Activated B cell treated with CpG ODN at 0.5 μM for 24 hours (primary cell): ENCODE data around the gene FOLR2. TPM values are rescaled to one million over a fixed set of nuclear protein-coding genes. Genes with fewer than 3 reads are reported as not detected.

ENCODE experiments used
- ATAC-seq: fragments of 200-7000 bp; cut with Tn5 transposase; one replicate; pipeline ENCODE4 v1.10.0; 2021; ENCODE audit warnings: low read depth, mild to moderate bottlenecking, moderate library complexity
- CTCF ChIA-PET: fragments of 350-600 bp; sonication (Branson Sonifier 250); formaldehyde crosslinking; loops from one replicate; lab custom pipeline; 2021; ENCODE audit warnings: antibody characterized with exemption; lab: Charles Lee
- POLR2A ChIA-PET: fragments of 350-600 bp; sonication (Branson Sonifier 250); formaldehyde crosslinking; loops from one replicate; lab custom pipeline; 2021; ENCODE audit warnings: antibody characterized with exemption; lab: Charles Lee
- DNase-seq: peaks from one replicate; pipeline ENCODE4 v3.0.0; 2022
- H3K27ac Mint-ChIP-seq: one replicate; pipeline ENCODE4 v1.8.0; 2020; ENCODE audit warnings: mixed read lengths
- H3K27me3 Mint-ChIP-seq: one replicate; pipeline ENCODE4 v1.8.0; 2021; ENCODE audit warnings: mixed read lengths
- H3K36me3 Mint-ChIP-seq: one replicate; pipeline ENCODE4 v1.8.0; 2021; ENCODE audit warnings: low read depth, mixed read lengths
- H3K4me1 Mint-ChIP-seq: one replicate; pipeline ENCODE4 v1.8.0; 2021; ENCODE audit warnings: mixed read lengths
- H3K4me3 Mint-ChIP-seq: one replicate; pipeline ENCODE4 v1.8.0; 2020; ENCODE audit warnings: mild to moderate bottlenecking, mixed read lengths
- H3K9me3 Mint-ChIP-seq: one replicate; pipeline ENCODE4 v1.8.0; 2020; ENCODE audit warnings: mixed read lengths
- CTCF ChIP-seq: fragments of 200-600 bp; IDR thresholded peaks from one replicate; pipeline ENCODE4 v1.8.0; 2022; ENCODE audit warnings: antibody characterized with exemption, mild to moderate bottlenecking
- intact Hi-C: fragments of 100-400 bp; cut with micrococcal nuclease; formaldehyde crosslinking; loops from one replicate; pipeline ENCODE4 v1.15.1; 2024
- total RNA-seq: library from RNA; stranded (reverse); gene quantifications from 2 replicates; pipeline ENCODE4 v1.2.3, GENCODE V29; 2022

FOLR2 gene
- total RNA-seq, 1 donor from 2014 or later = 0.67 TPM

GRCh38 chr11:72243173-72244059, 26.8 kb downstream of the FOLR2 start:
- Mint-ChIP-seq H3K4me3 (no peak overlapping the region), H3K27me3 (peaks cover 43% of the 10 kb centered on the region), H3K36me3 (no peaks in the 10 kb centered on the region), H3K9me3 (no peaks in the 10 kb centered on the region), H3K4me1 (peaks cover 34% of the 10 kb centered on the region), H3K27ac (no peak overlapping the region)
- ChIA-PET POLR2A (no interaction called here), CTCF (no interaction called here)
- ATAC-seq (no peak), DNase-seq (no peak)
- TF ChIP-seq CTCF = no peak
- intact Hi-C loops = loop anchor here (5.0 kb wide), 1 partner anchor 169 kb away; no protein-coding TSS in a partner anchor

- H3K36me3 Mint-ChIP-seq = no peaks in the 10 kb centered on the region
- intact Hi-C loops = loop anchor here (5.0 kb wide), 1 partner anchor 168 kb away; no protein-coding TSS in a partner anchor
- H3K4me1 Mint-ChIP-seq = peaks cover 31% of the 10 kb centered on the region
- no peak within 1 kb of the TSS for H3K27ac Mint-ChIP-seq
- POLR2A ChIA-PET = no interaction called here
- ATAC-seq = no peak
- TF ChIP-seq CTCF = no peak
- H3K4me3 Mint-ChIP-seq = peak within 1 kb of the TSS; percentile 5
- CTCF ChIA-PET = no interaction called here
- DNase-seq = no peak
- no peaks in the 10 kb centered on the region for H3K9me3 Mint-ChIP-seq
- peaks cover 43% of the 10 kb centered on the region for H3K27me3 Mint-ChIP-seq
Measured at GRCh38 chr11:72244060-72244360, 27.4 kb downstream of the FOLR2 start, which contains the start of gene PHOX2A. Gene PHOX2A, minus strand, starts transcription at chr11:72244176. Its CDS starts 172 bp downstream, at chr11:72244004.

- ATAC-seq (no peak), DNase-seq (no peak)
- no peak overlapping the region for H3K27ac Mint-ChIP-seq
- H3K9me3 Mint-ChIP-seq = no peaks in the 10 kb centered on the region
- intact Hi-C loops = loop anchor here (5.0 kb wide), 1 partner anchor 168 kb away; no protein-coding TSS in a partner anchor
- peaks cover 41% of the 10 kb centered on the region for H3K27me3 Mint-ChIP-seq
- H3K4me1 Mint-ChIP-seq = peaks cover 26% of the 10 kb centered on the region
- no peaks in the 10 kb centered on the region for H3K36me3 Mint-ChIP-seq
- ChIA-PET CTCF (interaction anchor here (1.0 kb wide), 1 partner anchor 169 kb away, joined by 3 read pairs; no protein-coding TSS in a partner anchor), POLR2A (no interaction called here)
- no peak for TF ChIP-seq CTCF
- H3K4me3 Mint-ChIP-seq = peak overlapping the region; percentile 5
Measured at GRCh38 chr11:72244361-72245262, 28.0 kb downstream of the FOLR2 start.

GRCh38 chr11:72245263-72245816, 28.7 kb downstream of the FOLR2 start:
- ATAC-seq = no peak
- Mint-ChIP-seq H3K27me3 (peaks cover 43% of the 10 kb centered on the region), H3K27ac (no peak overlapping the region), H3K4me1 (peaks cover 24% of the 10 kb centered on the region), H3K36me3 (no peaks in the 10 kb centered on the region), H3K4me3 (no peak overlapping the region), H3K9me3 (no peaks in the 10 kb centered on the region)
- ChIA-PET CTCF (interaction anchor here (1.0 to 1.4 kb wide), 2 partner anchors 8 to 168 kb away, joined by 3 read pairs; no protein-coding TSS in a partner anchor), POLR2A (no interaction called here)
- no peak for TF ChIP-seq CTCF
- no peak for DNase-seq
- intact Hi-C loops = no loop called here
